Measurements from ENCODE around the gene HNRNPC. TPM values are rescaled to one million over a fixed set of nuclear protein-coding genes. Genes with fewer than 3 reads are reported as not detected.

Gene HNRNPC
- total RNA-seq, result 669 to 698 TPM (median 675 TPM) in 3 replicates

DNA sequence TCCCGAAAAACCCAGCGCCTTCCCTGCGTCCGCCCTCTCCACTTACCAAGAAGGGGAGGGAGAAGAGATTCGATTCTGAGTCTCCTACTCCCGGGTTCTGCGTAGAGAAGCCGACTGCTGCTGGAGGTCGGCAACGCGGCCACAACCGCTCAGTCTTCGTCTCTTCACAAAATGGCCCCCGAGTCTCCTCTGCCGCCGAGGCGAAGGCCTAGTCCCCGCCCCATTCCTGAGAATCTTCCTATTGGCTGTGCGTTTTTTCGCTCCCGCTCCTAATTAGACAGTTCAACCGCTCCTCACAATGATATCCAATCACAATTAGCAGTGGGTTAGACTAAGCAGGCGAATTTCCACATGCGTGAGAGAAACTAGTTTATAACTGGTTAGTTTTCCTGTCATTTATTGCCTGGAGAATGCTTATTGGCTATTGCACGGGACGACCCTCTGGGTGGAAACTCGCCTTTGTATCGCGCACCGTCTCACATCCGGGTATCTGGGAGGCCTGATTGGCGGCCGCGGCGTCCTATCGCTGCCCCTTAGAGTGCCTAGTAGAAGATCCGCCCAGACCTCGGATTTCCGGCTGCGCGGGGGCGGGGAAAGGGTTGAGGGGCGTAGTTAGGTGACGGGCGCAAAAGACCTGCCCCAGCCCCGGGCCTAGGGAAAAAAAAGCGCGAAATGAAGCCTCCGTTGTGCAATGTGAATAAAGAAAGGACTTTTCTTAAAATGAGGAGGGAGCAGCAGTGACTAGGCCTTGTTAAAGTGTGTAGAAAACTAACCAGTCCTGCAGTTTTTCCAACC is at the start of gene HNRNPC:
TSS of gene HNRNPC (minus strand) at position 191 of the 795 bp plus-strand sequence. CDS start 35,249 bp downstream, outside the sequence.
- H3K4me3 Mint-ChIP-seq, result peak within 1 kb of the TSS; percentile 100
- H3K36me3 Mint-ChIP-seq, result peaks cover 24% of the 10 kb centered on the region
- DNase-seq (ENCODE audit: low spot score in 2 of 2, unreplicated experiment in 2 of 2), result peak; percentile 100
- no peaks in the 10 kb centered on the region for H3K27me3 Mint-ChIP-seq (ENCODE audit: low read depth)
- H3K27ac Mint-ChIP-seq, result peak within 1 kb of the TSS; percentile 100
- H3K9me3 Mint-ChIP-seq, result no peaks in the 10 kb centered on the region
- TF ChIP-seq, protein P1, sequence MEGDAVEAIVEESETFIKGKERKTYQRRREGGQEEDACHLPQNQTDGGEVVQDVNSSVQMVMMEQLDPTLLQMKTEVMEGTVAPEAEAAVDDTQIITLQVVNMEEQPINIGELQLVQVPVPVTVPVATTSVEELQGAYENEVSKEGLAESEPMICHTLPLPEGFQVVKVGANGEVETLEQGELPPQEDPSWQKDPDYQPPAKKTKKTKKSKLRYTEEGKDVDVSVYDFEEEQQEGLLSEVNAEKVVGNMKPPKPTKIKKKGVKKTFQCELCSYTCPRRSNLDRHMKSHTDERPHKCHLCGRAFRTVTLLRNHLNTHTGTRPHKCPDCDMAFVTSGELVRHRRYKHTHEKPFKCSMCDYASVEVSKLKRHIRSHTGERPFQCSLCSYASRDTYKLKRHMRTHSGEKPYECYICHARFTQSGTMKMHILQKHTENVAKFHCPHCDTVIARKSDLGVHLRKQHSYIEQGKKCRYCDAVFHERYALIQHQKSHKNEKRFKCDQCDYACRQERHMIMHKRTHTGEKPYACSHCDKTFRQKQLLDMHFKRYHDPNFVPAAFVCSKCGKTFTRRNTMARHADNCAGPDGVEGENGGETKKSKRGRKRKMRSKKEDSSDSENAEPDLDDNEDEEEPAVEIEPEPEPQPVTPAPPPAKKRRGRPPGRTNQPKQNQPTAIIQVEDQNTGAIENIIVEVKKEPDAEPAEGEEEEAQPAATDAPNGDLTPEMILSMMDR (IDR thresholded peaks at IDR 0.05; ENCODE audit: unreplicated experiment), result no peak
- H3K4me1 Mint-ChIP-seq, result peaks cover 33% of the 10 kb centered on the region

DNA sequence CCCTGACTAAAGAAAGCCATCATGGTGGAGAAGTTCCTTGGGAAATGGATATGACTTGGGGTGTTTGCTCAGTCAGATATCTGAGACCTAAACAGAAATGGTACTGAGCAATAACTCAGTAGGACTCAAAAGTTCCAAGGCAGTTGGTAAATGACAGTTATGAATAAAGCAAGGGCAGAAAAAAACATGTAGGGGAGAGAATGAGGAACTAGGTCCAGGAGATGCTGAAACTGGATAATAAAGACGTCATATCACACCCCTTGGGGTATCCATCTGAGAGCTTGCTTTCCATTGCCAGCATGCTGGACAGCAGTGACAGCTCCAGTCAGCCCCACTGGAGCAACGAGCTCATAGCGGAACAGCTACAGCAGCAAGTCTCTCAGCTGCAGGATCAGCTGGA is 48.2 kb upstream of the HNRNPC start:
- H3K9me3 Mint-ChIP-seq, result no peaks in the 10 kb centered on the region
- TF ChIP-seq, protein P1 (IDR thresholded peaks at IDR 0.05; ENCODE audit: unreplicated experiment), result no peak
- peaks cover 1% of the 10 kb centered on the region for H3K4me1 Mint-ChIP-seq
- H3K36me3 Mint-ChIP-seq, result no peaks in the 10 kb centered on the region
- no peak overlapping the region for H3K4me3 Mint-ChIP-seq
- peaks cover under 1% of the 10 kb centered on the region for H3K27me3 Mint-ChIP-seq (ENCODE audit: low read depth)
- DNase-seq (ENCODE audit: low spot score in 2 of 2, unreplicated experiment in 2 of 2), result no peak
- H3K27ac Mint-ChIP-seq, result no peak overlapping the region

DNA sequence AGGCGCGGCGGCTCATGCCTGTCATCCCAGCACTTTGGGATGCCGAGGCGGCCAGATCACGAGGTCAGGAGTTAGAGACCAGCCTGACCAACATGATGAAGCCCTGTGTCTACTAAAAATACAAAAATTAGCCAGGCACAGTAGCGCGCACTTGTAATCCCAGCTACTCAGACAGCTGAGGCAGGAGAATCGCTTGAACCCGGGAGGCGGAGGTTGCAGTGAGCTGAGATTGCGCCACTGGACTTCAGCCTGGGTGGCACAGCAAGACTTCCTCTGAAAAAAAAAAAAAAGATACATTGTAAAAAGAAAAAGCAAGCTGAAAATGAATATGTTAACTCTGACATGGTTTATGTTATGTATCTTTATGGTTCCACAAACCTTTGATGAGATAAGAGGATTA is 44.3 kb upstream of the HNRNPC start:
- TF ChIP-seq, protein P1 (IDR thresholded peaks at IDR 0.05; ENCODE audit: unreplicated experiment), result no peak
- Mint-ChIP-seq H3K27me3 (ENCODE audit: low read depth) (no peaks in the 10 kb centered on the region), H3K4me1 (peaks cover 9% of the 10 kb centered on the region), H3K9me3 (no peaks in the 10 kb centered on the region), H3K4me3 (no peak overlapping the region), H3K36me3 (no peaks in the 10 kb centered on the region), H3K27ac (no peak overlapping the region)
- no peak for DNase-seq (ENCODE audit: low spot score in 2 of 2, unreplicated experiment in 2 of 2)

DNA sequence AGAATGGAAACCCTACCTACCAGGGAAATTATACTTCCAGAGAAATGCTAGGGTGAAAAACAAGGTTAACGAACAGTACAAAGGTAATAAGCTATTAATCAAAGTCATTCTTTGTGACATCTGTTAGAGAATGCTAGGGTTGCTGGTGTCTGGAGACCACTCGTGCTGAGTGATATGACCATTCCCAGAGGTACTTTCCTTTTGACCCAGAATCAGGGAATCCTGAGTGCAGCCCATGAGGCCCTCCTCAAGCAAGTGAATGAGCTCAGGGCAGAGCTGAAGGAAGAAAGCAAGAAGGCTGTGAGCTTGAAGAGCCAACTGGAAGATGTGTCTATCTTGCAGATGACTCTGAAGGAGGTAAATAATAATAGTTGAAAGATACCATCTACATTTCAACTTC is 42.4 kb upstream of the HNRNPC start:
- Mint-ChIP-seq H3K4me3 (no peak overlapping the region), H3K36me3 (no peaks in the 10 kb centered on the region), H3K4me1 (peaks cover 25% of the 10 kb centered on the region), H3K27me3 (ENCODE audit: low read depth) (no peaks in the 10 kb centered on the region), H3K9me3 (no peaks in the 10 kb centered on the region), H3K27ac (no peak overlapping the region)
- DNase-seq (ENCODE audit: low spot score in 2 of 2, unreplicated experiment in 2 of 2), result no peak
- TF ChIP-seq, protein P1 (IDR thresholded peaks at IDR 0.05; ENCODE audit: unreplicated experiment), result no peak

DNA sequence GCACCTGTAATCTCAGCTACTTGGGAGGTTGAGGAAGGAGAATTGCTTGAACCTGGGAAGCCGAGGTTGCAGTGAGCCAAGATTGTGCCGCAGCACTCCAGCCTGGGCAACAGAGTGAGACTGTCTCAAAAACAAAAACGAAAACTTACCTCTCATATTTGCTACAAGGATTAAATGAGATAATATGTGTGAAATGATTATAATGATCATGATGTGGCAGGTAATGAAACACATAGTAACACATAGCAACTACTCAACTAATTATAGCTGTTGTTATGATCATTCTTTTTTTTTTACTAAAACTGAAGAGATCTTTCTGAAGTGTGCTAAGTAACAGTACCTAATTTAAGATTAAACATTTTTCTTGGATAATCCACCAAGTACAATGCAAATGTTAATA is 40.7 kb upstream of the HNRNPC start:
- Mint-ChIP-seq H3K4me3 (no peak overlapping the region), H3K36me3 (no peaks in the 10 kb centered on the region), H3K27ac (no peak overlapping the region), H3K27me3 (ENCODE audit: low read depth) (no peaks in the 10 kb centered on the region), H3K4me1 (peaks cover 25% of the 10 kb centered on the region), H3K9me3 (no peaks in the 10 kb centered on the region)
- no peak for DNase-seq (ENCODE audit: low spot score in 2 of 2, unreplicated experiment in 2 of 2)
- TF ChIP-seq, protein P1 (IDR thresholded peaks at IDR 0.05; ENCODE audit: unreplicated experiment), result no peak
